Measurements from ENCODE around the gene RMRP. TPM values are rescaled to one million over a fixed set of nuclear protein-coding genes. Genes with fewer than 3 reads are reported as not detected.
A peak's percentile ranks its signal among the peaks of the same experiment; 100 is the strongest.

The RMRP gene
- polyA plus RNA-seq, 2 donors, result 3.3 to 333 TPM

DNA sequence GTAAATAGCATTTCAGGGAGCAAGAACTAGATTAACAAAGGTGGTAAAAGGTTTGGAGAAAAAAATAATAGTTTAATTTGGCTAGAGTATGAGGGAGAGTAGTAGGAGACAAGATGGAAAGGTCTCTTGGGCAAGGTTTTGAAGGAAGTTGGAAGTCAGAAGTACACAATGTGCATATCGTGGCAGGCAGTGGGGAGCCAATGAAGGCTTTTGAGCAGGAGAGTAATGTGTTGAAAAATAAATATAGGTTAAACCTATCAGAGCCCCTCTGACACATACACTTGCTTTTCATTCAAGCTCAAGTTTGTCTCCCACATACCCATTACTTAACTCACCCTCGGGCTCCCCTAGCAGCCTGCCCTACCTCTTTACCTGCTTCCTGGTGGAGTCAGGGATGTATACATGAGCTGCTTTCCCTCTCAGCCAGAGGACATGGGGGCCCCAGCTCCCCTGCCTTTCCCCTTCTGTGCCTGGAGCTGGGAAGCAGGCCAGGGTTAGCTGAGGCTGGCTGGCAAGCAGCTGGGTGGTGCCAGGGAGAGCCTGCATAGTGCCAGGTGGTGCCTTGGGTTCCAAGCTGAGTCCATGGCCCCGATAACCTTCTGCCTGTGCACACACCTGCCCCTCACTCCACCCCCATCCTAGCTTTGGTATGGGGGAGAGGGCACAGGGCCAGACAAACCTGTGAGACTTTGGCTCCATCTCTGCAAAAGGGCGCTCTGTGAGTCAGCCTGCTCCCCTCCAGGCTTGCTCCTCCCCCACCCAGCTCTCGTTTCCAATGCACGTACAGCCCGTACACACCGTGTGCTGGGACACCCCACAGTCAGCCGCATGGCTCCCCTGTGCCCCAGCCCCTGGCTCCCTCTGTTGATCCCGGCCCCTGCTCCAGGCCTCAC is 15.6 kb upstream of the RMRP start, which contains the start of gene CA9:
TSS of gene CA9 (plus strand) at position 797 of the 893 bp plus-strand sequence. CDS start at position 829, 32 bp downstream.
- Histone ChIP-seq H3K27ac (ENCODE audit: low read depth in 2 of 2, low read length in 1 of 2) (peak within 1 kb of the TSS in 1 of 2 donors; percentile 18), H3K4me1 (ENCODE audit: control insufficient read depth in 2 of 2, insufficient read depth in 2 of 2, low read length in 1 of 2) (peaks cover 0 to 10% of the 10 kb centered on the region in 2 donors), H3K9me3 (ENCODE audit: control insufficient read depth in 2 of 2, insufficient read depth in 1 of 2, low read depth in 1 of 2, low read length in 1 of 2) (no peaks in the 10 kb centered on the region), H3K4me3 (ENCODE audit: low read depth in 1 of 2, low read length in 2 of 2) (no peak within 1 kb of the TSS), H3K27me3 (ENCODE audit: control insufficient read depth in 1 of 2, insufficient read depth in 2 of 2, low read length in 2 of 2) (no peaks in the 10 kb centered on the region), H3K36me3 (ENCODE audit: control insufficient read depth in 2 of 2, insufficient read depth in 2 of 2, low read length in 1 of 2) (no peaks in the 10 kb centered on the region)
- 38% methylated on average over 10 of the region's 10 CpGs for WGBS, 2 donors

DNA sequence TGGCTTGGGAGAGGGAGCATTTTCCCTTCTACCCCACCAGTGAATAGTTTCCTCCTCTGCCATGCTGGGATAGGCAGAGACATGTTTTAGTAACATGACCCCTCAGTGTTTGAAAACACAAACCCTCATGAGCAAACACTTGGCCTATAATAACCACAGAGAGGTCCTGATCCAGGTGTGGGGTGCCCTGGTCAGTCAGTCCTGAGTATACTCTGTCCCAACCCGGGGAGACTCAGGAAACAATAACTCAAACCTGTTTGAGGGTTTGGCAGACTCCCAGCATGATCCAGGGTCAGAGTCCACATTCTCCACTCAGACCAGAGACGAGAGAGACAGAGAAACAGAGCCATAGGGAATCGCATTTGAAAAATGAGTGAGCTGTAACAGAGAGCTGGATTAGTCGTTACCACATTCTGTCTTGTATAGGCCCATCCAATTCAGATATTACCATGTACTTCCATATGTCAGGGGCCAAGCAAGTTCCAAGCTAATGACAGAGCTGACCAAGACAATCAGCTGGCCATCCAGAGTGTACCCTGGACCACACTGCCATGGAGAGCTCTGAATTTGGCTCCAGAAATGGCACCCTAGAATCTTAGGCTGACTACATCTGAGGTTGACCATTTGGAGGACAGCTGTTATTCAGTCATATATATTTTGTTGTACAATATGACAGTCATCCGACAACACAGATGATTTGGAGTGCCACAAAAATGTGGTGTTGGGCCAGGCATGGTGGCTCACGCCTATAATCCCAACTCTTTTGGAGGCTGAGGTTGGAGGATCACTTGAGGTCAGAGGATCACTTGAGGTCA is 11.7 kb upstream of the RMRP start:
- WGBS, 2 donors, result 54 to 65% methylated on average over 6 of the region's 6 CpGs
- no peaks in the 10 kb centered on the region for H3K9me3 ChIP-seq (ENCODE audit: control insufficient read depth in 2 of 2, insufficient read depth in 1 of 2, low read depth in 1 of 2, low read length in 1 of 2)
- H3K36me3 ChIP-seq (ENCODE audit: control insufficient read depth in 2 of 2, insufficient read depth in 2 of 2, low read length in 1 of 2), result no peaks in the 10 kb centered on the region

DNA sequence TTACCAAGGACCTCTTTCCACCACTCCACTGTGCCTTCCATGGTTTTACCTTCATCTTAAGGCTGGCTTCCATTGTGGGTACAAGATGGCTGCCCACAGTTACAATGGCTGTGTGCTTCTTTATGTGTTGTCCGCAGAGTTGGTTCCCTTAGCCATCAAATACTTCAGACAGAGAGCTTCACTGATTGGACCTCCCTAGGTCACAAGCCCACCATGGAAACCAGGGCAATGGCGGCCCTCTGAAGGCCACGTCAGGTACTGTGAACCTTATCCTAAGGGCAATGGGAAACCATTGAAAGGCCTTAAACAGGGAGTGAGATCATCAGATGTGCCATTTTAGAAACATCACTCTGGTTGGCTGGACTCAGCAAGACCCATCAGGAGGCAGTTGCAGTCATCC is 10.1 kb upstream of the RMRP start:
- 95 to 98% methylated on average over 3 of the region's 3 CpGs for WGBS, 2 donors
- Histone ChIP-seq H3K4me3 (ENCODE audit: low read depth in 1 of 2, low read length in 2 of 2) (no peak overlapping the region), H3K27me3 (ENCODE audit: control insufficient read depth in 1 of 2, insufficient read depth in 2 of 2, low read length in 2 of 2) (no peaks in the 10 kb centered on the region), H3K36me3 (ENCODE audit: control insufficient read depth in 2 of 2, insufficient read depth in 2 of 2, low read length in 1 of 2) (no peaks in the 10 kb centered on the region), H3K27ac (ENCODE audit: low read depth in 2 of 2, low read length in 1 of 2) (no peak overlapping the region), H3K4me1 (ENCODE audit: control insufficient read depth in 2 of 2, insufficient read depth in 2 of 2, low read length in 1 of 2) (peaks cover 7% of the 10 kb centered on the region in 2 donors), H3K9me3 (ENCODE audit: control insufficient read depth in 2 of 2, insufficient read depth in 1 of 2, low read depth in 1 of 2, low read length in 1 of 2) (no peaks in the 10 kb centered on the region)

More for the DNA sequence above, 11.7 kb upstream of the RMRP start:
- peaks cover 3 to 10% of the 10 kb centered on the region in 2 donors for H3K4me1 ChIP-seq (ENCODE audit: control insufficient read depth in 2 of 2, insufficient read depth in 2 of 2, low read length in 1 of 2)
- no peaks in the 10 kb centered on the region for H3K27me3 ChIP-seq (ENCODE audit: control insufficient read depth in 1 of 2, insufficient read depth in 2 of 2, low read length in 2 of 2)
- H3K27ac ChIP-seq (ENCODE audit: low read depth in 2 of 2, low read length in 1 of 2), result no peak overlapping the region
- no peak overlapping the region for H3K4me3 ChIP-seq (ENCODE audit: low read depth in 1 of 2, low read length in 2 of 2)

DNA sequence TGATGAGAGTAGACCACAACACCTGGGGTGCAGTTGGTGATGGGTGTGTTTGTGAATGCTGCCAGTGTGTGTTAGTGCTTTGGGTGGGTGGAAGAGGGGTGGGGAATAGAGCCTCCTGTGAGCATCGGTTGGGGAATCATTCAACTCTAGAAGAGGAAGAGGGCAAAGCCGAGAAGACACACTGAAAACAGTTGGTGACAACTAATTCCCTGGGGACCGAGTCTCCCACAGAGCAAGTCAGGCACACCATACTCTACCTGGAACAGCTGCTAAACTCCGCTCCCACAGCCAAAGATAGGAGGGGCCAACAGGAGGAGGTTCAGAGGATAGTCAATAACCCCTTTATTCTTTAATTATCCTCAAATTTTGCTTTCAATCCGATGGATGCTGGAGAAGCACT is 8.7 kb upstream of the RMRP start:
- peaks cover 7 to 13% of the 10 kb centered on the region in 2 donors for H3K4me1 ChIP-seq (ENCODE audit: control insufficient read depth in 2 of 2, insufficient read depth in 2 of 2, low read length in 1 of 2)
- 86 to 90% methylated on average over 5 of the region's 5 CpGs for WGBS, 2 donors
- H3K27me3 ChIP-seq (ENCODE audit: control insufficient read depth in 1 of 2, insufficient read depth in 2 of 2, low read length in 2 of 2), result no peaks in the 10 kb centered on the region
- no peaks in the 10 kb centered on the region for H3K9me3 ChIP-seq (ENCODE audit: control insufficient read depth in 2 of 2, insufficient read depth in 1 of 2, low read depth in 1 of 2, low read length in 1 of 2)
- no peak overlapping the region for H3K4me3 ChIP-seq (ENCODE audit: low read depth in 1 of 2, low read length in 2 of 2)
- H3K36me3 ChIP-seq (ENCODE audit: control insufficient read depth in 2 of 2, insufficient read depth in 2 of 2, low read length in 1 of 2), result peaks cover 0 to 5% of the 10 kb centered on the region in 2 donors
- no peak overlapping the region for H3K27ac ChIP-seq (ENCODE audit: low read depth in 2 of 2, low read length in 1 of 2)

DNA sequence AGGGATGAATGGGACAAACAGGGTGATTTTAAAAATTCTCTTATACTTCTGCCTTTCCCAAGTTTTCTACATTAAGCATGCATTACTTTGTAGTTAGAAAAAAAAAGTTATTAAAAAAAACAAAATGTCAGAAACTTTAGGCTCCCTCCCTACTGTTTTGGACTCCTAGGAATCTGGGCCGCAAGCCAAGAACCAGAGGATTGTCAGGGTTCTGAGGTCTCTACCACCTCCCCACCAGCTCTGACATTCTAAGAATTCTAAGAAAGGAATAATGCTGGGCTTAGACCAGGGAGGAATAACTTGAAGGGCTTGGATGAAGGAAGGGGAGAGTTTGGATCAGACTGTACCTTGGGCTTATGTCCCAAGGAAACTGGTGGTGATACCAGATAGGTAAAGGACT is 8.2 kb upstream of the RMRP start:
- H3K27ac ChIP-seq (ENCODE audit: low read depth in 2 of 2, low read length in 1 of 2), result no peak overlapping the region
- H3K9me3 ChIP-seq (ENCODE audit: control insufficient read depth in 2 of 2, insufficient read depth in 1 of 2, low read depth in 1 of 2, low read length in 1 of 2), result no peaks in the 10 kb centered on the region
- 77 to 82% methylated on average over 1 of the region's 1 CpG for WGBS, 2 donors
- peaks cover 0 to 5% of the 10 kb centered on the region in 2 donors for H3K36me3 ChIP-seq (ENCODE audit: control insufficient read depth in 2 of 2, insufficient read depth in 2 of 2, low read length in 1 of 2)
- no peak overlapping the region for H3K4me3 ChIP-seq (ENCODE audit: low read depth in 1 of 2, low read length in 2 of 2)
- peaks cover 7 to 13% of the 10 kb centered on the region in 2 donors for H3K4me1 ChIP-seq (ENCODE audit: control insufficient read depth in 2 of 2, insufficient read depth in 2 of 2, low read length in 1 of 2)
- H3K27me3 ChIP-seq (ENCODE audit: control insufficient read depth in 1 of 2, insufficient read depth in 2 of 2, low read length in 2 of 2), result no peaks in the 10 kb centered on the region

DNA sequence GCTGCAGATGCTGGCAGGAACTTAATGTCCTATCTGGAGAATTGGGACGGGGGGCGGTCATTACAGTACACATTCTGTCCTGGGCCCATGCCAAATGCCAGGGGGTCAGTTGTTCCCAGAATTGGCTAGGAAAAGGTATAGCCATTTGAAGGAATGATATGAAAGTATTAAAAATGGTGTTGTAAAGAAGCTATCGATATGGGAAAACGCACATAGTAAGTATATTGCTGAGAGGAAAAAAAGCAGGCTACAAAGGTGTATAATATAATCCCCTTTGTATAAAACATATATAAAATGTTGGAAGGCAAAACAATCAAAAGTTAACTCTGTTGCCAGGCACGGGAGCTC is 7.6 kb upstream of the RMRP start:
- Histone ChIP-seq H3K36me3 (ENCODE audit: control insufficient read depth in 2 of 2, insufficient read depth in 2 of 2, low read length in 1 of 2) (peaks cover 5% of the 10 kb centered on the region in 2 donors), H3K9me3 (ENCODE audit: control insufficient read depth in 2 of 2, insufficient read depth in 1 of 2, low read depth in 1 of 2, low read length in 1 of 2) (no peaks in the 10 kb centered on the region), H3K27me3 (ENCODE audit: control insufficient read depth in 1 of 2, insufficient read depth in 2 of 2, low read length in 2 of 2) (no peaks in the 10 kb centered on the region), H3K4me1 (ENCODE audit: control insufficient read depth in 2 of 2, insufficient read depth in 2 of 2, low read length in 1 of 2) (peaks cover 7 to 13% of the 10 kb centered on the region in 2 donors), H3K4me3 (ENCODE audit: low read depth in 1 of 2, low read length in 2 of 2) (peak overlapping the region; percentile 54 to 63), H3K27ac (ENCODE audit: low read depth in 2 of 2, low read length in 1 of 2) (peak overlapping the region; percentile 74 to 76)
- WGBS, 2 donors, result 18 to 21% methylated on average over 5 of the region's 5 CpGs

DNA sequence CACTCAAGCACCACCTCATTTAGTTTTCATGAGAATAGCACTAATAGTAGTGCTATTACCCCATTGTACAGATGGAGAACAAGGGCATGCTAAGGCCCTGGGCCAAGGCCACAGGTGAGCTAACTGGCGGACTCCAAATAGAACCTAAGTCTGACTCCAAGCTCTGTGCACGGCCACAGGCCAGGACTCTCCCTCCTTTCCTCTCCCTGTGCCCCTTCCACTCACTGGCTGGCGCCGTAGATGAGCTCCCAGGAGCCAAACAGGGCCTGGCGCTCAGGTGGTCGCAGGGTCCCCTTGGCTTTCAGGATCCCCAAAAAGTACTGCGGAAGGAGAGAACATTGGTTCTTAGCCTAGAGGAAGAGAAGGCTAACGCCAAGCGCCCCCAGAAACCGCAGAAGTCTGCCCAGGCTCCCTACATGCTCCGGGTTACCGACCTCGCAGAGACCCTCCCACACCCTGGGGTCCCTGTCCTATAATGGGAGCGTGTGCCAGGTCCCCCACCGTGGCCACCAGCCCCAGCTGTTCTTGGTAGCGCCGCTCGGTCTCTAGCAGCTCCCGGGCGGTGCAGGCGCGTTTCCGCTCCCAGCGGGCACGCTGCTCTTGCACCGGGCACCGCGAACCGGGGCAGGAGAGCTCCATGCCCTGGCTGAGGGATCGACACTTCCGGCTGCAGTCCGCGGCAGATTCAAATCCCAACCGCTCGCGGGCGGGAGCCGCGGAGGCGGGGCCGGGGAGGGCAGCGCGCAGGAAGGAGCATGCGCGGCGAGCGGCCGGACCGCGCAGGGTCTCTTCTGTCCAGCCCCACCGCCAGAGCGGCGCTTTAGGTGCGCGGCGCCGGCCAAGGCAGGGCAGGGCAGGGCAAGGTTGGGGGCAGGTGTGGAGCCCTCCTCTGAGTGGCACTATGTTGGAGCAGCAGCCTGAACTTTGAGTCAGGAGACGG is 7.0 kb upstream of the RMRP start, which contains the start of gene ARHGEF39:
TSS of gene ARHGEF39 (minus strand) at position 665 of the 940 bp plus-strand sequence. CDS start at position 639, 26 bp downstream.
- Histone ChIP-seq H3K9me3 (ENCODE audit: control insufficient read depth in 2 of 2, insufficient read depth in 1 of 2, low read depth in 1 of 2, low read length in 1 of 2) (no peaks in the 10 kb centered on the region), H3K36me3 (ENCODE audit: control insufficient read depth in 2 of 2, insufficient read depth in 2 of 2, low read length in 1 of 2) (peaks cover 5 to 6% of the 10 kb centered on the region in 2 donors), H3K4me1 (ENCODE audit: control insufficient read depth in 2 of 2, insufficient read depth in 2 of 2, low read length in 1 of 2) (peaks cover 7 to 13% of the 10 kb centered on the region in 2 donors), H3K4me3 (ENCODE audit: low read depth in 1 of 2, low read length in 2 of 2) (peak within 1 kb of the TSS; percentile 54 to 63), H3K27ac (ENCODE audit: low read depth in 2 of 2, low read length in 1 of 2) (peak within 1 kb of the TSS; percentile 74 to 76), H3K27me3 (ENCODE audit: control insufficient read depth in 1 of 2, insufficient read depth in 2 of 2, low read length in 2 of 2) (no peaks in the 10 kb centered on the region)
- WGBS, 2 donors, result 6% methylated on average over 56 to 58 of the region's 58 CpGs

DNA sequence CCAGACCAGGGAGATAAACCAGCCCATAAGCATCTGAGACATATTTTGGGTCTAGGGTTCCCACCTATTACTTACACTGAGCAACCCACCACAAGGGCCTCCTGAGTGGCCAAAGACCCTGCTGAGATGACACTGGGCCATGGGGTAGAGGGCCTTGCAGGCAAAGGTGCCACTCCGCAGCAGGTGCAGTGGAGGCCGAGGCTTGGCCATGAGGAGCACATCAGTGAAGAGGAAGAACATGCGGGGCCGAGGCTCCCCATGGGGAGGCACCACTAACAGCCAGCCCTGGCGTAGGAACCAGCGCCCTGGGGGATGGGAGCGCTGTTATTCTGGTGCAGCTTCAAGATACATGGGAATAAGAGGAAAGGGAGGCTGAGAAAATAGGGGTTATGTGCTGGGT is 4.6 kb upstream of the RMRP start:
- WGBS, 2 donors, result 84 to 89% methylated on average over 7 of the region's 7 CpGs
- peak overlapping the region; percentile 52 to 67 for H3K27ac ChIP-seq (ENCODE audit: low read depth in 2 of 2, low read length in 1 of 2)
- no peaks in the 10 kb centered on the region for H3K27me3 ChIP-seq (ENCODE audit: control insufficient read depth in 1 of 2, insufficient read depth in 2 of 2, low read length in 2 of 2)
- H3K9me3 ChIP-seq (ENCODE audit: control insufficient read depth in 2 of 2, insufficient read depth in 1 of 2, low read depth in 1 of 2, low read length in 1 of 2), result no peaks in the 10 kb centered on the region
- H3K36me3 ChIP-seq (ENCODE audit: control insufficient read depth in 2 of 2, insufficient read depth in 2 of 2, low read length in 1 of 2), result peaks cover 5 to 6% of the 10 kb centered on the region in 2 donors
- H3K4me3 ChIP-seq (ENCODE audit: low read depth in 1 of 2, low read length in 2 of 2), result no peak overlapping the region
- peaks cover 7 to 13% of the 10 kb centered on the region in 2 donors for H3K4me1 ChIP-seq (ENCODE audit: control insufficient read depth in 2 of 2, insufficient read depth in 2 of 2, low read length in 1 of 2)
